ENCODE data around the gene PSMA6.
"Not testable (repeated sequence)": the region's sequence is repeated elsewhere in the genome, so short reads cannot be mapped to it uniquely, and the experiment has no call there.

DNA sequence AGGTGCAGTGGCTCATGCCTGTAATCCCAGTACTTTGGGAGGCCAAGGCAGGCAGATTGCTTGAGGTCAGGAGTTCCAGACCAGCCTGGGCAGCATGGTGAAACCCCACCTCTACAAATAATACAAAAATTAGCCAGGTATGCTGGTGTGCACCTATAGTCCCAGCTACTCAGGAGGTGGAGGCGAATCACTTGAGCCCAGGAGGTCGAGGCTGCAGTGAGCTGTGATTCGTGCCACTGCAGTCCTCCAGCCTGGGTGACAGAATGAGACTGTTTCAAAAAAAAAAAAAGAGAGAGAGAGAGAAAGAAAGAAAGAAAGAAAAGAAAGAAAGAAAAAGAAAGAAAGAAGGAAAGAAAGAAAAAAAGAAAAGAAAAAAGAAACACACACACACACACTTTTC lies 39.1 kb upstream of the PSMA6 start:
- TF ChIP-seq, protein P1, sequence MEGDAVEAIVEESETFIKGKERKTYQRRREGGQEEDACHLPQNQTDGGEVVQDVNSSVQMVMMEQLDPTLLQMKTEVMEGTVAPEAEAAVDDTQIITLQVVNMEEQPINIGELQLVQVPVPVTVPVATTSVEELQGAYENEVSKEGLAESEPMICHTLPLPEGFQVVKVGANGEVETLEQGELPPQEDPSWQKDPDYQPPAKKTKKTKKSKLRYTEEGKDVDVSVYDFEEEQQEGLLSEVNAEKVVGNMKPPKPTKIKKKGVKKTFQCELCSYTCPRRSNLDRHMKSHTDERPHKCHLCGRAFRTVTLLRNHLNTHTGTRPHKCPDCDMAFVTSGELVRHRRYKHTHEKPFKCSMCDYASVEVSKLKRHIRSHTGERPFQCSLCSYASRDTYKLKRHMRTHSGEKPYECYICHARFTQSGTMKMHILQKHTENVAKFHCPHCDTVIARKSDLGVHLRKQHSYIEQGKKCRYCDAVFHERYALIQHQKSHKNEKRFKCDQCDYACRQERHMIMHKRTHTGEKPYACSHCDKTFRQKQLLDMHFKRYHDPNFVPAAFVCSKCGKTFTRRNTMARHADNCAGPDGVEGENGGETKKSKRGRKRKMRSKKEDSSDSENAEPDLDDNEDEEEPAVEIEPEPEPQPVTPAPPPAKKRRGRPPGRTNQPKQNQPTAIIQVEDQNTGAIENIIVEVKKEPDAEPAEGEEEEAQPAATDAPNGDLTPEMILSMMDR (IDR thresholded peaks at IDR 0.05) = not testable (repeated sequence)
- TF ChIP-seq POLR2A (IDR thresholded peaks at IDR 0.05) = not testable (repeated sequence)

All from Peyer's patch (tissue), 4 donors.